ENCODE measurements around the gene DPH7.

DNA sequence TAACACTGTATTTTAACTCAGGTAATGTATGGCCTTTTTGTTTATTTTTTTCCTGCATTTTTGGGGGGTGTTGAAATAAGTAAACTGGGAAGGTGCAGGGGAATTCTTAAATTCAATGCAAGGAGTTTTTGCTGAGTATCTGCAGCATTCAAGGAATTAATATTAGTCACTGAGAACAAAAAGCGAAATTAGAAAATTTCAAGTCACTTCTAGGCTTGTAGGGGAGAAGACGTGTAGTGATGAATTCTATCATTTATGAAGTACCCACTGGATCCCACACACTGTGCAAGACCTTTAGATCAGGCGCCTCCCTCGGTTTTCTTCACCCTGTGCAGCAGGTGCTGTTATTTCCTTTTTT, 41.3 kb upstream of the DPH7 start:
- TF ChIP-seq POLR2A (IDR thresholded peaks at IDR 0.05; ENCODE audit: low read length) = no peak
- TF ChIP-seq GATA1 (IDR thresholded peaks at IDR 0.05; ENCODE audit: low read depth, low read length) = no peak

Measured in erythroblast (primary cell).